ENCODE measurements around the gene ENTPD2.
"Not testable (repeated sequence)": the region's sequence is repeated elsewhere in the genome, so short reads cannot be mapped to it uniquely, and the experiment has no call there.

The ENTPD2 gene

DNA sequence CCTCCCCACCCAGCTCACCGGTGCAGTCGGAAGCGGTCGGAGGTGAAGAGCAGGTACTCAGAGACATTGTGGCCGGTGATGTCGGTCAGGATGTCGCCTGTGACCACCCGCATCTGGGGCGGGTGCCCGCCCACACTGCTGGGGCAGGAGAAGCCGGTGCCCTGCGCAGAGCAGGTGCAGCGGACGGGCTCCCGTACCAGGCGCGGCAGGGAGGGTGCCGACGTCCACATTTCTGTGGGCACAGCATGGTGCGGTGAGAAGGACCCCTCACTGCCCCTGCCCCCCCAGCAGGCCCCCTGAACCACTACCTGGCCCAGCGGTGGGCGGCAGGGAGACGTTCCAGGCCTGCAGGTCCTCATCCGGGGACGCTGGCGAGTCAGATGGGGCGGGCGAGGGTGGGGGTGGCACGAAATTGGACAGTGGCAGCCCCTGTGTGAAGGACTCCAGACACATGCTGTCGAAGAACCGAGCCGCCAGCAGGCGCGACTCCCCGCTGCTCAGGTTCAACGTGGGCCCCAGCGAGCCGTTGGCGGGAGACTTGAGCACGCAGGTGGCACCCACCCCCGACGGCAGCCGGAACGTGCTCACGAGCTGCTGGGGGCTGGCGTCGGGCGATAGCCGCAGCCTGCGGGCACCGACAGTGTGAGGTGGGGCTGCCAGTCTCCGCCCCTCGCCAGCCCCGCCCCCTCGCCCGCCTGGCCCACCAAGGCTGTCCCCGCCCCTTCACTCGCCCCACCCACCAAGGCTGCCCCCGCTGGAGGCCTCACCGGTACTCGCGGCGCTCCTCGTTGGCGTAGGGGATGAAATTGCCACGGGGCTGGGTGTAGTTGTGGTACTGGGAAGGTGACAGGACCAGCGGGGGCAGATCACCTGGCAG, 40.9 kb downstream of the ENTPD2 start:
- no peak for DNase-seq

DNA sequence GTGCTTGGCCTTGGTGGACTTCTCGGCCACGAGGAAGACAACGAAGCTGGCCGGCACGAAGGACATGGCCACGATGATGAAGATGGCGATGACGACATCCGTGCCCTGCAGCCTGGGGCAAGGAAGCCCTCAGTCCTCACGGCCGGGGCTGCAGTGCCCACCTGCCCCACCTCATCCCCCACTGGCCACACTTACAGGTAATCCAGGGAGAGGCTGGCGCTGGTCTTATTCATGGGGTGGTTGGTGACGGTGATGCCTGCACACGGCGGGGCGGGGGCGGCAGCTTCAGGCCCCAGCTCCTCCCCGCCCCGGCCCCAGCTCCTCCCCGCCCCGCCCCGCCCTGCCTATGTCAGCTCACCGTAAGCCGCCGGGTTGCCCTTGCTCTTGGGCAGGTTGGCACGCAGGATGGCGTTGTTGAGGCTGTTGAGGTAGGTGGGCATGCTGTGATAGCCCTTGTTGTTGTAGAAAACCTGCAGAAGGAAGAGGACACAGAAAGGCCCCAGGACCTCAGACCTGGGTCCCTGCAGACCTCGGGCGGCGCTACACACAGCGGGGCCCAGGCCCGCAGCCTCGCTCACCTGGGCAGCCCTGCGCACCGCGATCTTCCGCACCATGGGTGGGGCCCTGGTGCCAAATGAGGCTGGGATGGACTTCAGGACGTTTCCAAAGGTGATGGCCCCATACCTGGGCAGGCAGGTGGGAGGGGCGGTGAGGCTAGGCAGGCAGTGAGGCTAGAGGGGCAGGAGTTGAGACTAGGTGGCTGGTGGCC, 41.8 kb downstream of the ENTPD2 start:
- no peak for DNase-seq

GRCh38 chr9:137011156-137011555, 42.7 kb downstream of the ENTPD2 start:
- DNase-seq, result no peak

DNA sequence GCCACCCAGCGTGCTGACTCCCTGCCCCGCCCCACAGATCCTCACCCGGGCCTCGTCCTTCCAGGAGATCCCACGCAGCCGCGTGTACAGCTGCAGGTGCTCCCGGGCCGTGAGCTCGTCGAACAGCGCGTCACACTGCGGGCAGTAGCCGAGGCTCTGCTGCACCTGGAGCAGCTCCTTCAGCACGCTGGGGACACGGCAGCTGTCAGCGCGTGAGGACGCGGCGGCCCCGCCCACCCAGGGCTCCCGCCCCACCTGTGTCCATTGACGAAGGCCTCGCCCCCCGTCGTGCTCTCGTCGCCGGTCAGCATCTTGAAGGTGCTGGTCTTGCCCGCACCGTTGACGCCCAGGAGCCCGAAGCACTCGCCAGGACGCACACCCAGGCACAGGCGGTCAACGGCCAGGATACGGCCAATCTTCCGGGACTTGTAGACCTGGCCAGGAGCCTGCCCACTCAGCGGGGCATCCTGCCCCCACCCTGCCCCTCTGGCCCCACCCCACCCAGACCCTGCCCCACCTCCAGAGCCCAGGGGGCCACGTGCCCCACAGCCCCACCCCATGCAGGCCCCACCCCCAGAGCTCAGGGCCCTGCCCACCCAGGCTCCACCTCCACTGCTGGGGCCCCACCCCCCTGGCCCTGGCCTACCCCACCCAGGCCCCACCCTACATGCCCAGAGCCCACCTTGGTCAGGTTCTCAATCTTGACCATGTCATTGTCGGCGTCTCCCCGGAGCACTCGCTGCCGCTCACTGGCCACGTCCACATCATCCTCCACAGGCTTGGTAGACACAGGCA, 43.7 kb downstream of the ENTPD2 start:
- DNase-seq, result no peak

DNA sequence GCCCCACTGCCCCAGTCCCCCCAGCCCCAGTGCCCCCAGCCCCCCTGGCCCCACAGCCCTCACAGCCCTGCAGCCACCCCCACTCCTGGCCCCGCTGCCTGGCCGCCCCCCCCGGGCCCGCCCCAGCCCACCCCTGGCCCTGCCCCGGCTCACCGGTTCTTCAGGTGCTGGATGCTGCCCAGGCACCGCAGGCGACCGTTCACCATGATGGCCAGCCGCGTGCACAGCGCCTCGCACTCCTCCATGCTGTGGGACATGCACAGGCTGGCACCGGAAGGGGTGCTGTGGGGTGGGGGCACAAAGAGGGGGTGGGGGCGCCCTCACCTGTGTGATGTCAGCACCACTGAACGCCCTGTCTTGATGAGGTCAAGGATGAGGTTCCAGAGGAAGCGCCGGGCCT, 44.6 kb downstream of the ENTPD2 start:
- no peak for DNase-seq

DNA sequence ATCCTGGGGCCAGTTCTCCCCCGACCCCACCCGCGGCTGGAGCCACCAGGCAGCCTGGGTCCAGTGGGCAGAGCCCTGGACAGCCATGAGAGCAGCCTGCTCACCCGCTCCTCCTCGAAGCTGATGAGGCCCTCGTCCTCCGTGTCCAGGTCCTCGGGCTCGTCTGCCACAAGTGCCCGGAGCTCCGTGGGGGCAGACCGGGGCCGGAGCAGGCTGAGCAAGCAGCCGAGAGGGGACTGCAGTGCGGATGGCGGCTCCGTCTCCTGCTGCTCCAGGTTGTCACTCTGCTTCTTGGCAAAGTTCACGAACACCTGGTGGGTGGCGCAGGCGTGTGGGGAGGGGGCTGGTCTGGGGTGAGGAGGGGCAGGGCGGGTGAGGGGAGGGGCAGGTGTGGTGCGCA, 45.5 kb downstream of the ENTPD2 start:
- DNase-seq, result no peak

- no peak for DNase-seq
Observed at GRCh38 chr9:137007816-137008270, 46.0 kb downstream of the ENTPD2 start.

GRCh38 chr9:137007108-137007815, 46.6 kb downstream of the ENTPD2 start:
- no peak for DNase-seq

GRCh38 chr9:137006116-137007003, 47.5 kb downstream of the ENTPD2 start:
- no peak for DNase-seq

GRCh38 chr9:137004285-137004684, 49.6 kb downstream of the ENTPD2 start:
- not testable (repeated sequence) for DNase-seq

DNA sequence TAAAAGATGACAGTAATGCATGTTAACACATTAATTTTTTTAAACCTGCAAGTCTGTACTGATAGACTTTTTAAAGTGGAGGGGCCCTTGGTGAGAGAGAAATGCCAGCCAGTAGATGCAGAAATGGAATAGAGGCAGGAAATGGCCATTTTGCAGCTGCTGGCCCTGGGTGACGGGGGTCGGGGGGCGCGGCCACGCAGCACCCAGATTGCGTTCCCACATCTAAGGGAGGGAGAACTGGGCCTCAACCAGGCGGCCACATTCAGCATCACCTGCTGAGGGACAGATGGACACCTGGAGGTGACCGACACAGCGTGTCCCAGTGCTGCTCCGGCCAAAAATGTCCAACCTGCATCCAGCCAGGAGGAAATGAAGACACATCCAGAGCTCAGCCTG, 51.2 kb downstream of the ENTPD2 start:
- DNase-seq, result no peak

GRCh38 chr9:137001857-137002645, 51.8 kb downstream of the ENTPD2 start:
- DNase-seq, result no peak

- no peak for DNase-seq
Observed at GRCh38 chr9:137000177-137000930, 53.5 kb downstream of the ENTPD2 start.

Measured in NCI-H187 treated with DMSO at 0.1 percent for 48 hours (cell line).